ENCODE data around the gene GARNL3. TPM values are rescaled to one million over a fixed set of nuclear protein-coding genes. Genes with fewer than 3 reads are reported as not detected.

GARNL3 gene
- total RNA-seq, 2 experiments from 2014 or later: 0.63 to 1.8 TPM

GRCh38 chr9:127319366-127320114 is 55.0 kb downstream of the GARNL3 start:
- Histone ChIP-seq H3K4me1 (ENCODE audit: insufficient read depth, low read length) (no peaks in the 10 kb centered on the region), H3K36me3 (ENCODE audit: insufficient read depth, low read length) (no peaks in the 10 kb centered on the region), H3K4me3 (ENCODE audit: low read length) (no peak overlapping the region), H3K9me3 (ENCODE audit: control insufficient read depth in 1 of 2, insufficient read depth in 1 of 2, low read length in 2 of 2) (no peaks in the 10 kb centered on the region), H3K27me3 (ENCODE audit: control insufficient read depth in 1 of 2, insufficient read depth in 2 of 2, low read length in 2 of 2) (no peaks in the 10 kb centered on the region), H3K27ac (ENCODE audit: low read depth in 1 of 2, low read length in 2 of 2) (no peak overlapping the region)
- H3K27ac Mint-ChIP-seq: no peak overlapping the region
- H3K4me1 Mint-ChIP-seq (ENCODE audit: low read depth): no peaks in the 10 kb centered on the region
- ATAC-seq (ENCODE audit: poor library complexity) (no peak), DNase-seq (no peak)
- no peak for TF ChIP-seq CTCF (IDR thresholded peaks at IDR 0.05)
- H3K36me3 Mint-ChIP-seq (ENCODE audit: low read depth): no peaks in the 10 kb centered on the region
- ChIA-PET POLR2A (no interaction called here), CTCF (no interaction called here)
- peaks cover 48% of the 10 kb centered on the region for H3K27me3 Mint-ChIP-seq
- no peak overlapping the region for H3K4me3 Mint-ChIP-seq
- intact Hi-C loops (cut with DNase I, micrococcal nuclease): no loop called here
- no peaks in the 10 kb centered on the region for H3K9me3 Mint-ChIP-seq

- Mint-ChIP-seq H3K36me3 (ENCODE audit: low read depth) (no peaks in the 10 kb centered on the region), H3K4me3 (no peak overlapping the region), H3K27me3 (peaks cover 49% of the 10 kb centered on the region), H3K27ac (no peak overlapping the region), H3K9me3 (no peaks in the 10 kb centered on the region), H3K4me1 (ENCODE audit: low read depth) (no peaks in the 10 kb centered on the region)
- ChIA-PET POLR2A (no interaction called here), CTCF (no interaction called here)
- Histone ChIP-seq H3K27me3 (ENCODE audit: control insufficient read depth in 1 of 2, insufficient read depth in 2 of 2, low read length in 2 of 2) (no peaks in the 10 kb centered on the region), H3K27ac (ENCODE audit: low read depth in 1 of 2, low read length in 2 of 2) (no peak overlapping the region), H3K36me3 (ENCODE audit: insufficient read depth, low read length) (no peaks in the 10 kb centered on the region), H3K9me3 (ENCODE audit: control insufficient read depth in 1 of 2, insufficient read depth in 1 of 2, low read length in 2 of 2) (no peaks in the 10 kb centered on the region), H3K4me3 (ENCODE audit: low read length) (no peak overlapping the region), H3K4me1 (ENCODE audit: insufficient read depth, low read length) (no peaks in the 10 kb centered on the region)
- DNase-seq (no peak), ATAC-seq (ENCODE audit: poor library complexity) (no peak)
- no peak for TF ChIP-seq CTCF (IDR thresholded peaks at IDR 0.05)
- intact Hi-C loops (cut with DNase I, micrococcal nuclease): no loop called here
These were observed 55.5 kb downstream of the GARNL3 start for GRCh38 chr9:127320115-127320378.

- POLR2A ChIA-PET: no interaction called here
- CTCF ChIA-PET: no interaction called here
- intact Hi-C loops (cut with DNase I, micrococcal nuclease): no loop called here
- no peaks in the 10 kb centered on the region for H3K36me3 ChIP-seq (ENCODE audit: insufficient read depth, low read length)
- no peak for TF ChIP-seq CTCF (IDR thresholded peaks at IDR 0.05)
- H3K9me3 ChIP-seq (ENCODE audit: control insufficient read depth in 1 of 2, insufficient read depth in 1 of 2, low read length in 2 of 2): no peaks in the 10 kb centered on the region
- no peaks in the 10 kb centered on the region for H3K36me3 Mint-ChIP-seq (ENCODE audit: low read depth)
- H3K4me1 ChIP-seq (ENCODE audit: insufficient read depth, low read length): no peaks in the 10 kb centered on the region
- H3K27me3 ChIP-seq (ENCODE audit: control insufficient read depth in 1 of 2, insufficient read depth in 2 of 2, low read length in 2 of 2): no peaks in the 10 kb centered on the region
- peaks cover 51% of the 10 kb centered on the region for H3K27me3 Mint-ChIP-seq
- no peak for ATAC-seq (ENCODE audit: poor library complexity)
- H3K4me1 Mint-ChIP-seq (ENCODE audit: low read depth): no peaks in the 10 kb centered on the region
- H3K27ac Mint-ChIP-seq: no peak overlapping the region
- DNase-seq: no peak
- no peak overlapping the region for H3K4me3 Mint-ChIP-seq
- H3K4me3 ChIP-seq (ENCODE audit: low read length): no peak overlapping the region
- H3K9me3 Mint-ChIP-seq: no peaks in the 10 kb centered on the region
- H3K27ac ChIP-seq (ENCODE audit: low read depth in 1 of 2, low read length in 2 of 2): no peak overlapping the region
These were observed 58.8 kb downstream of the GARNL3 start for GRCh38 chr9:127323393-127323792.

All from CD4-positive, alpha-beta T cell (primary cell).